PC-3 (cell line): ENCODE results near the gene ZNF687. TPM values are rescaled to one million over a fixed set of nuclear protein-coding genes. Genes with fewer than 3 reads are reported as not detected.
A peak's percentile ranks its signal among the peaks of the same experiment; 100 is the strongest.

Experiments used
- ATAC-seq: fragments of 200-7000 bp; cut with Tn5 transposase; 2 replicates; pipeline ENCODE4 v1.9.1; 2020; ENCODE audit warnings: mild to moderate bottlenecking, moderate library complexity
- BruUV-seq: library from RNA; stranded (reverse); fragments of 400-500 nt; replicated peaks from 2 replicates; lab custom pipeline; 2021; lab: Mats Ljungman, UMichigan
- CTCF ChIA-PET: fragments of 300-600 bp; sonication (Branson Sonifier 250); formaldehyde crosslinking; loops from one replicate; lab custom pipeline; 2022; ENCODE audit warnings: antibody characterized with exemption; lab: Charles Lee
- POLR2A ChIA-PET: fragments of 300-600 bp; sonication (Branson Sonifier 250); formaldehyde crosslinking; loops from one replicate; lab custom pipeline; 2022; ENCODE audit warnings: antibody characterized with exemption; ENCODE audit not compliant: unreplicated experiment; lab: Charles Lee
- DNase-seq: peaks from one replicate; pipeline ENCODE4 v3.0.0-alpha.2; 2015
- H2AFZ ChIP-seq: fragments of 300-600 bp; sonication (generic); 2 replicates; pipeline ENCODE4 v1.6.0; 2016; ENCODE audit warnings: antibody characterized with exemption, low read length
- H3F3A ChIP-seq: fragments of 300-600 bp; sonication (generic); one replicate; pipeline ENCODE4 v1.6.0; 2017; ENCODE audit warnings: antibody characterized with exemption, low read length, control low read depth, mild to moderate bottlenecking; ENCODE audit not compliant: unreplicated experiment
- H3K27ac ChIP-seq: fragments of 300-600 bp; sonication (generic); 2 replicates; pipeline ENCODE4 v1.5.1; 2016; ENCODE audit warnings: mild to moderate bottlenecking, low read length
- H3K27me3 ChIP-seq: fragments of 300-600 bp; sonication (generic); 2 replicates; pipeline ENCODE4 v1.6.1; 2016; ENCODE audit warnings: low read length, mixed read lengths
- H3K36me3 ChIP-seq: fragments of 300-600 bp; sonication (generic); 2 replicates; pipeline ENCODE4 v1.6.1; 2016; ENCODE audit warnings: low read depth, mixed run types, low read length, mixed read lengths
- H3K4me1 ChIP-seq: fragments of 300-600 bp; sonication (generic); 2 replicates; pipeline ENCODE4 v1.5.1; 2016; ENCODE audit warnings: low read length; ENCODE audit not compliant: insufficient read depth
- H3K4me2 ChIP-seq: fragments of 300-600 bp; sonication (generic); 2 replicates; pipeline ENCODE4 v1.6.0; 2016; ENCODE audit warnings: low read length
- H3K4me3 ChIP-seq: fragments of 300-600 bp; sonication (generic); 2 replicates; pipeline ENCODE4 v1.5.1; 2016; ENCODE audit warnings: mild to moderate bottlenecking, low read length, mixed read lengths
- H3K79me2 ChIP-seq: fragments of 300-600 bp; sonication (generic); 2 replicates; pipeline ENCODE4 v1.6.1; 2017; ENCODE audit warnings: low read length, mixed read lengths
- H3K9ac ChIP-seq: fragments of 300-600 bp; sonication (generic); 2 replicates; pipeline ENCODE4 v1.6.0; 2016; ENCODE audit warnings: mild to moderate bottlenecking, low read length
- H3K9me2 ChIP-seq: fragments of 300-600 bp; sonication (generic); replicated peaks from 2 replicates; pipeline ENCODE4 v1.6.1; 2016; ENCODE audit warnings: mixed run types, low read length, mixed read lengths
- H3K9me3 ChIP-seq: fragments of 300-600 bp; sonication (generic); 2 replicates; pipeline ENCODE4 v1.6.1; 2016; ENCODE audit warnings: low read length, mixed read lengths
- H4K20me1 ChIP-seq: fragments of 300-600 bp; sonication (generic); 2 replicates; pipeline ENCODE4 v1.6.1; 2016; ENCODE audit warnings: low read length, mixed read lengths
- EZH2 ChIP-seq: fragments of 300-600 bp; sonication (generic); IDR thresholded peaks from one replicate; pipeline ENCODE4 v1.6.1; 2017; ENCODE audit warnings: antibody characterized with exemption, mild to moderate bottlenecking, low read length; ENCODE audit not compliant: unreplicated experiment
- EZH2phosphoT487 ChIP-seq: fragments of 300-600 bp; sonication (generic); IDR thresholded peaks from 2 replicates; pipeline ENCODE4 v1.6.1; 2018; ENCODE audit warnings: mild to moderate bottlenecking, antibody characterized with exemption, low read length, borderline replicate concordance
- intact Hi-C: fragments of 100-400 bp; cut with micrococcal nuclease; formaldehyde crosslinking; loops from 2 replicates; pipeline ENCODE4 v1.9.0; 2023
- total RNA-seq: library from RNA; depleted of rRNA; stranded (reverse); fragments of >200 nt; gene quantifications from 2 replicates; pipeline ENCODE4 v1.2.3, GENCODE V29; 2014
- TF ChIP-seq, protein P1 (sequence below): fragments of 300-600 bp; sonication (generic); conservative IDR thresholded peaks from 2 replicates; pipeline ENCODE4 v1.5.1; 2017; ENCODE audit warnings: antibody characterized with exemption, low read depth, mild to moderate bottlenecking, low read length

Gene ZNF687
- total RNA-seq, 1 experiment from 2014 or later: 24.6 TPM

GRCh38 chr1:151312826-151313225 lies 30.7 kb downstream of the ZNF687 start:
- H3K9ac ChIP-seq: no peak overlapping the region
- H3K4me1 ChIP-seq: peaks cover 51% of the 10 kb centered on the region
- H3K36me3 ChIP-seq: peaks cover 47% of the 10 kb centered on the region
- ChIA-PET CTCF (interaction anchor here (0.6 kb wide), 1 partner anchor 26 kb away, joined by 7 read pairs; no protein-coding TSS in a partner anchor), POLR2A (interaction anchor here (0.6 kb wide), 1 partner anchor 28 kb away, joined by 3 read pairs; no protein-coding TSS in a partner anchor)
- H3K9me3 ChIP-seq: no peaks in the 10 kb centered on the region
- TF ChIP-seq EZH2 (no peak), EZH2phosphoT487 (no peak)
- TF ChIP-seq, protein P1, sequence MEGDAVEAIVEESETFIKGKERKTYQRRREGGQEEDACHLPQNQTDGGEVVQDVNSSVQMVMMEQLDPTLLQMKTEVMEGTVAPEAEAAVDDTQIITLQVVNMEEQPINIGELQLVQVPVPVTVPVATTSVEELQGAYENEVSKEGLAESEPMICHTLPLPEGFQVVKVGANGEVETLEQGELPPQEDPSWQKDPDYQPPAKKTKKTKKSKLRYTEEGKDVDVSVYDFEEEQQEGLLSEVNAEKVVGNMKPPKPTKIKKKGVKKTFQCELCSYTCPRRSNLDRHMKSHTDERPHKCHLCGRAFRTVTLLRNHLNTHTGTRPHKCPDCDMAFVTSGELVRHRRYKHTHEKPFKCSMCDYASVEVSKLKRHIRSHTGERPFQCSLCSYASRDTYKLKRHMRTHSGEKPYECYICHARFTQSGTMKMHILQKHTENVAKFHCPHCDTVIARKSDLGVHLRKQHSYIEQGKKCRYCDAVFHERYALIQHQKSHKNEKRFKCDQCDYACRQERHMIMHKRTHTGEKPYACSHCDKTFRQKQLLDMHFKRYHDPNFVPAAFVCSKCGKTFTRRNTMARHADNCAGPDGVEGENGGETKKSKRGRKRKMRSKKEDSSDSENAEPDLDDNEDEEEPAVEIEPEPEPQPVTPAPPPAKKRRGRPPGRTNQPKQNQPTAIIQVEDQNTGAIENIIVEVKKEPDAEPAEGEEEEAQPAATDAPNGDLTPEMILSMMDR: no peak
- H2AFZ ChIP-seq: no peak overlapping the region
- H3K9me2 ChIP-seq: no peaks in the 10 kb centered on the region
- intact Hi-C loops: no loop called here
- H3K79me2 ChIP-seq: peaks cover 72% of the 10 kb centered on the region
- no peak overlapping the region for H3K4me3 ChIP-seq
- H3K27ac ChIP-seq: peak overlapping the region; percentile 91
- DNase-seq: no peak
- no peak for ATAC-seq
- no TSS peak for BruUV-seq
- H3K4me2 ChIP-seq: peak overlapping the region; percentile 74
- peaks cover 17% of the 10 kb centered on the region for H3F3A ChIP-seq
- H4K20me1 ChIP-seq: peaks cover 16% of the 10 kb centered on the region
- H3K27me3 ChIP-seq: no peaks in the 10 kb centered on the region

- H2AFZ ChIP-seq: no peak overlapping the region
- H3K27ac ChIP-seq: peak overlapping the region; percentile 91
- intact Hi-C loops: no loop called here
- CTCF ChIA-PET: interaction anchor here (0.6 kb wide), 1 partner anchor 26 kb away, joined by 7 read pairs; no protein-coding TSS in a partner anchor
- BruUV-seq: TSS peak; percentile 1
- DNase-seq (no peak), ATAC-seq (no peak)
- peaks cover 40% of the 10 kb centered on the region for H3K36me3 ChIP-seq
- peaks cover 71% of the 10 kb centered on the region for H3K79me2 ChIP-seq
- TF ChIP-seq EZH2: no peak
- TF ChIP-seq, protein P1: no peak
- no peak for TF ChIP-seq EZH2phosphoT487
- H3K9me2 ChIP-seq: no peaks in the 10 kb centered on the region
- POLR2A ChIA-PET: interaction anchor here (0.6 to 1.2 kb wide), 4 partner anchors 12 to 93 kb away, joined by 3 to 8 read pairs (median 3); partner anchors contain the start of gene PI4KB
- no peak overlapping the region for H3K9ac ChIP-seq
- peaks cover 17% of the 10 kb centered on the region for H3F3A ChIP-seq
- H3K4me2 ChIP-seq: peak overlapping the region; percentile 74
- no peaks in the 10 kb centered on the region for H3K9me3 ChIP-seq
- H3K4me3 ChIP-seq: no peak overlapping the region
- peaks cover 16% of the 10 kb centered on the region for H4K20me1 ChIP-seq
- peaks cover 51% of the 10 kb centered on the region for H3K4me1 ChIP-seq
- no peaks in the 10 kb centered on the region for H3K27me3 ChIP-seq
These were observed 31.4 kb downstream of the ZNF687 start for GRCh38 chr1:151313501-151313900.

GRCh38 chr1:151314137-151314875 lies 32.2 kb downstream of the ZNF687 start:
- Histone ChIP-seq H4K20me1 (peaks cover 16% of the 10 kb centered on the region), H3K27ac (peak overlapping the region; percentile 91), H3K27me3 (no peaks in the 10 kb centered on the region), H3K9me2 (no peaks in the 10 kb centered on the region), H3K4me3 (no peak overlapping the region), H2AFZ (no peak overlapping the region), H3K79me2 (peaks cover 66% of the 10 kb centered on the region), H3K4me2 (peak overlapping the region; percentile 74), H3K4me1 (peaks cover 51% of the 10 kb centered on the region), H3K36me3 (peaks cover 35% of the 10 kb centered on the region), H3F3A (peaks cover 18% of the 10 kb centered on the region), H3K9ac (no peak overlapping the region), H3K9me3 (no peaks in the 10 kb centered on the region)
- BruUV-seq: no TSS peak
- POLR2A ChIA-PET: interaction anchor here (0.7 to 1.2 kb wide), 4 partner anchors 11 to 684 kb away, joined by 3 to 8 read pairs (median 3); partner anchors contain the start of gene PI4KB
- TF ChIP-seq EZH2phosphoT487 (no peak), EZH2 (no peak)
- TF ChIP-seq, protein P1: no peak
- ATAC-seq (peak; percentile 59), DNase-seq (peak; percentile 81)
- intact Hi-C loops: no loop called here
- CTCF ChIA-PET: no interaction called here
